H1 (cell line): ENCODE results near the gene RHD. TPM values are rescaled to one million over a fixed set of nuclear protein-coding genes. Genes with fewer than 3 reads are reported as not detected.
"Not testable (repeated sequence)": the region's sequence is repeated elsewhere in the genome, so short reads cannot be mapped to it uniquely, and the experiment has no call there.

Source experiments
- CTCF ChIA-PET: fragments of 300-600 bp; sonication (Branson Sonifier 250); formaldehyde crosslinking; loops from one replicate; lab custom pipeline; 2021; ENCODE audit not compliant: partially characterized antibody; lab: Charles Lee
- POLR2A ChIA-PET: fragments of 300-600 bp; sonication (Branson Sonifier 250); formaldehyde crosslinking; loops from one replicate; lab custom pipeline; 2021; ENCODE audit warnings: inconsistent platforms; ENCODE audit not compliant: partially characterized antibody; lab: Charles Lee
- DNase-seq, 2 experiments: peaks; one replicate each; pipeline versions ENCODE4 v3.0.0 to v3.0.0-alpha.2; 2010 to 2022; ENCODE audit warnings: low spot score in 2 of 2, low read depth in 1 of 2, mixed read lengths in 1 of 2
- FAIRE-seq: peaks from 2 replicates; lab custom pipeline; 2011; peaks lifted over from hg19 to GRCh38; lab: Jason Lieb, UNC
- H2AFZ ChIP-seq: 2 replicates; pipeline ENCODE4 v1.8.1; 2012; ENCODE audit warnings: low read length, inconsistent platforms
- H2AK5ac ChIP-seq: 2 replicates; pipeline ENCODE4 v1.6.1; 2013; ENCODE audit warnings: low read depth, low read length
- H2BK120ac ChIP-seq: replicated peaks from 2 replicates; pipeline ENCODE3; 2013; ENCODE audit warnings: low read depth, low read length, inconsistent platforms
- H2BK12ac ChIP-seq: 2 replicates; pipeline ENCODE4 v1.6.1; 2013; ENCODE audit warnings: low read depth, low read length
- H2BK15ac ChIP-seq: 2 replicates; pipeline ENCODE4 v1.6.1; 2013; ENCODE audit warnings: low read length
- H2BK20ac ChIP-seq: 2 replicates; pipeline ENCODE4 v1.6.1; 2013; ENCODE audit warnings: low read length
- H2BK5ac ChIP-seq: 2 replicates; pipeline ENCODE4 v1.6.1; 2013; ENCODE audit warnings: low read depth, low read length
- H3K14ac ChIP-seq: 2 replicates; pipeline ENCODE4 v1.6.1; 2013; ENCODE audit warnings: inconsistent platforms; ENCODE audit not compliant: insufficient read length
- H3K18ac ChIP-seq: 2 replicates; pipeline ENCODE4 v1.6.1; 2013; ENCODE audit warnings: low read length; ENCODE audit errors: extremely low read depth
- H3K23ac ChIP-seq: 2 replicates; pipeline ENCODE4 v1.6.1; 2013; ENCODE audit warnings: inconsistent platforms; ENCODE audit not compliant: insufficient read length
- H3K23me2 ChIP-seq: 2 replicates; pipeline ENCODE4 v1.6.1; 2013; ENCODE audit warnings: low read depth, low read length
- H3K27ac ChIP-seq: 2 replicates; pipeline ENCODE4 v1.6.1; 2011; ENCODE audit warnings: low read depth, low read length, inconsistent platforms
- H3K27me3 ChIP-seq, 4 experiments: replicated peaks in 1 of 4; 1 replicate in 1 of 4; 2 replicates in 3 of 4; pipeline versions ENCODE4 v1.6.1 to v1.8.1; 2011 to 2013; ENCODE audit warnings: low read length in 3 of 4, mild to moderate bottlenecking in 3 of 4, inconsistent platforms in 2 of 4, mixed read lengths in 2 of 4, moderate library complexity in 1 of 4; ENCODE audit not compliant: control insufficient read depth in 3 of 4, insufficient read depth in 3 of 4; ENCODE audit errors: extremely low read depth in 1 of 4
- H3K36me3 ChIP-seq, 4 experiments: 2 replicates each; pipeline versions ENCODE4 v1.6.1 to v1.8.1; 2011 to 2013; ENCODE audit warnings: mild to moderate bottlenecking in 4 of 4, low read length in 3 of 4, moderate library complexity in 2 of 4, control low read depth in 1 of 4, inconsistent platforms in 1 of 4; ENCODE audit not compliant: insufficient read depth in 4 of 4, control insufficient read depth in 2 of 4
- H3K4ac ChIP-seq: replicated peaks from 2 replicates; pipeline ENCODE3; 2013; ENCODE audit warnings: low read length, low read depth, mixed read lengths, inconsistent platforms; ENCODE audit not compliant: insufficient read length
- H3K4me1 ChIP-seq, 4 experiments: replicated peaks in 1 of 4; 1 replicate in 1 of 4; 2 replicates in 3 of 4; pipeline versions ENCODE4 v1.6.1 to v1.8.1; 2011 to 2013; ENCODE audit warnings: low read length in 3 of 4, inconsistent platforms in 2 of 4, mixed read lengths in 1 of 4; ENCODE audit not compliant: insufficient read depth in 4 of 4, control insufficient read depth in 3 of 4
- H3K4me2 ChIP-seq, 2 experiments: 2 replicates each; pipeline versions ENCODE4 v1.6.1 to v1.8.1; 2011 to 2013; ENCODE audit warnings: low read depth in 2 of 2, low read length in 2 of 2, control low read depth in 1 of 2, inconsistent platforms in 1 of 2, mild to moderate bottlenecking in 1 of 2; ENCODE audit not compliant: insufficient read depth in 1 of 2
- H3K4me3 ChIP-seq, 4 experiments: fragments of 200-600, 300-600 bp in 1 of 4; sonication (generic), shearing (Covaris generic), sonication (Bioruptor Twin) in 1 of 4; 2 replicates each; pipeline versions ENCODE4 v1.5.1 to v1.8.1; 2011 to 2016; ENCODE audit warnings: low read length in 4 of 4, low read depth in 3 of 4, control low read depth in 2 of 4, inconsistent platforms in 2 of 4, mild to moderate bottlenecking in 2 of 4, mixed read lengths in 1 of 4, moderate library complexity in 1 of 4; ENCODE audit not compliant: insufficient read depth in 2 of 4; ENCODE audit errors: extremely low read depth in 1 of 4
- H3K56ac ChIP-seq: replicated peaks from 2 replicates; pipeline ENCODE3; 2013; ENCODE audit warnings: low read depth, mild to moderate bottlenecking, mixed read lengths, low read length, inconsistent platforms; ENCODE audit not compliant: insufficient read length
- H3K79me1 ChIP-seq: 2 replicates; pipeline ENCODE4 v1.6.1; 2013; ENCODE audit warnings: low read depth, low read length, control low read depth
- H3K79me2 ChIP-seq, 2 experiments: 2 replicates each; pipeline versions ENCODE4 v1.6.1 to v1.8.1; 2012 to 2013; ENCODE audit warnings: low read length in 2 of 2, mild to moderate bottlenecking in 2 of 2, inconsistent platforms in 1 of 2; ENCODE audit not compliant: insufficient read depth in 2 of 2, control insufficient read depth in 1 of 2
- H3K9ac ChIP-seq, 4 experiments: replicated peaks in 1 of 4; 1 replicate in 1 of 4; 2 replicates in 3 of 4; pipeline versions ENCODE4 v1.6.1 to v1.8.1; 2011 to 2013; ENCODE audit warnings: low read depth in 3 of 4, low read length in 3 of 4, control low read depth in 2 of 4, mild to moderate bottlenecking in 2 of 4, moderate library complexity in 2 of 4, inconsistent platforms in 1 of 4; ENCODE audit errors: extremely low read depth in 1 of 4
- H3K9me3 ChIP-seq, 2 experiments: 2 replicates each; pipeline versions ENCODE4 v1.6.1 to v1.8.1; 2012 to 2013; ENCODE audit warnings: mild to moderate bottlenecking in 2 of 2, moderate library complexity in 2 of 2, control low read depth in 1 of 2, inconsistent platforms in 1 of 2, low read depth in 1 of 2, low read length in 1 of 2, mixed read lengths in 1 of 2; ENCODE audit not compliant: insufficient read depth in 2 of 2
- H4K20me1 ChIP-seq, 2 experiments: replicated peaks in 1 of 2; 2 replicates each; pipeline versions ENCODE3 to v1.8.1; 2011 to 2013; ENCODE audit warnings: inconsistent platforms in 2 of 2, low read length in 2 of 2, mild to moderate bottlenecking in 1 of 2; ENCODE audit not compliant: insufficient read depth in 2 of 2, control insufficient read depth in 1 of 2
- H4K5ac ChIP-seq: 2 replicates; pipeline ENCODE4 v1.6.1; 2013; ENCODE audit warnings: low read length, low read depth, mixed read lengths, inconsistent platforms; ENCODE audit not compliant: insufficient read length
- H4K8ac ChIP-seq: 2 replicates; pipeline ENCODE4 v1.8.0; 2013; ENCODE audit warnings: mild to moderate bottlenecking, moderate library complexity, low read length, inconsistent platforms; ENCODE audit not compliant: insufficient read depth; ENCODE audit errors: extremely low read depth
- H4K91ac ChIP-seq: replicated peaks from 2 replicates; pipeline ENCODE3; 2013; ENCODE audit warnings: low read length, mixed read lengths, inconsistent platforms; ENCODE audit not compliant: insufficient read length
- WGBS, 2 experiments: shearing (Covaris generic) in 1 of 2; methylation state at CpG; one replicate each; pipeline versions ENCODE4 v1.1.6 to v1.1.7; 2013 to 2015; ENCODE audit warnings: low lambda C conversion rate in 2 of 2, mixed read lengths in 2 of 2, inconsistent platforms in 1 of 2, low coverage in 1 of 2, missing lambda C conversion rate in 1 of 2; ENCODE audit not compliant: insufficient replicate concordance in 2 of 2, insufficient coverage in 1 of 2, insufficient read length in 1 of 2; ENCODE audit errors: extremely low coverage in 1 of 2, missing lambda C conversion rate in 1 of 2; 5-methylcytosine and 5-hydroxymethylcytosine counted together
- polyA plus RNA-seq, 7 experiments: library from polyadenylated mRNA; depleted of rRNA in 3 of 7; stranded (reverse) in 5 of 7; unstranded in 2 of 7; fragments of >200 nt in 5 of 7; fragments of 200-250 nt in 2 of 7; gene quantifications; 1 replicate in 5 of 7; 2 replicates in 1 of 7; 4 replicates in 1 of 7; pipeline versions ENCODE4 v1.2.1 to v1.2.3, GENCODE V29; 2011 to 2013; ENCODE audit warnings: missing spikeins in 2 of 7, mixed read lengths in 2 of 7
- total RNA-seq: library from RNA; stranded (reverse); fragmentation: NEBNext Ultra II Directional; extraction: Animal tissue kit (Norgen Biotek cat#: 25700); gene quantifications from 2 replicates; pipeline ENCODE4 v1.2.1, GENCODE V29; 2021

RHD gene
- total and polyA plus RNA-seq, 2 of the 8 experiments (the other 6 are each of a cell fraction or from before 2014, with no cell fraction given), result 0.21 TPM; not detected in 1

- H3K23ac ChIP-seq, H3K79me1 ChIP-seq, H3K4me1 ChIP-seq, H3K56ac ChIP-seq, H3K9ac ChIP-seq, H3K4me3 ChIP-seq, H2BK20ac ChIP-seq, H2BK5ac ChIP-seq, H2BK15ac ChIP-seq, H3K4ac ChIP-seq, H3K14ac ChIP-seq, H3K18ac ChIP-seq, H3K27me3 ChIP-seq, H3K23me2 ChIP-seq, H3K36me3 ChIP-seq, H3K9me3 ChIP-seq, H3K4me2 ChIP-seq, FAIRE-seq, H2AFZ ChIP-seq, CTCF ChIA-PET, H4K91ac ChIP-seq, H2BK12ac ChIP-seq, H3K27ac ChIP-seq, H4K8ac ChIP-seq, DNase-seq, H2BK120ac ChIP-seq, POLR2A ChIA-PET, H4K20me1 ChIP-seq, H4K5ac ChIP-seq, H3K79me2 ChIP-seq, H2AK5ac ChIP-seq: not testable (repeated sequence)
- WGBS, 2 experiments, result 90% methylated on average over 2 of the region's 2 CpGs; no CpG with 5 or more reads in 1 of the 2 experiments
Observed at GRCh38 chr1:25293426-25293825, 21.1 kb downstream of the RHD start.
